Right forelimb (tissue), 1 donor: ENCODE measurements around the gene RNASE12.
"Not testable (repeated sequence)": the region's sequence is repeated elsewhere in the genome, so short reads cannot be mapped to it uniquely, and the experiment has no call there.

ENCODE experiments used
- DNase-seq: peaks from one replicate; pipeline ENCODE4 v3.0.0-alpha.2; 2018

Gene RNASE12

DNA sequence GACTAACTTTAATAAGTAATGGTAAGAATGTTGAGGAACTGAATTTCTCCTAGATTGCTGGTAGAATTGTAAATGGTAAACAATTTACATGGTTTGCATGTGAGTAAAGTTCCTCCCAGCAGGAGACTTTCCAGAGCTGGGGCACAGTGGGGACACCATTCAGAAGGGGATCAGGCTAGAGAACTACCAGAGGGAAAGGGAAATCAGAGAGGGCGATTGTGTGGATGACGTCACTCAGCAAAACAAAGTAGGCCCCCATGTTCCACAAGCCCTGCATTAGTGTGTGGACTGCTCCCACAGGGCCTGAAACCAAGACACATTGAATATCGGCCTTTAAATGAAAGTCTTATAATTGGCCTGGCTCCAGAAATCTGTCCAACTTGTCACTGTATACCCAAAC lies 12.9 kb downstream of the RNASE12 start:
- no peak for DNase-seq

DNA sequence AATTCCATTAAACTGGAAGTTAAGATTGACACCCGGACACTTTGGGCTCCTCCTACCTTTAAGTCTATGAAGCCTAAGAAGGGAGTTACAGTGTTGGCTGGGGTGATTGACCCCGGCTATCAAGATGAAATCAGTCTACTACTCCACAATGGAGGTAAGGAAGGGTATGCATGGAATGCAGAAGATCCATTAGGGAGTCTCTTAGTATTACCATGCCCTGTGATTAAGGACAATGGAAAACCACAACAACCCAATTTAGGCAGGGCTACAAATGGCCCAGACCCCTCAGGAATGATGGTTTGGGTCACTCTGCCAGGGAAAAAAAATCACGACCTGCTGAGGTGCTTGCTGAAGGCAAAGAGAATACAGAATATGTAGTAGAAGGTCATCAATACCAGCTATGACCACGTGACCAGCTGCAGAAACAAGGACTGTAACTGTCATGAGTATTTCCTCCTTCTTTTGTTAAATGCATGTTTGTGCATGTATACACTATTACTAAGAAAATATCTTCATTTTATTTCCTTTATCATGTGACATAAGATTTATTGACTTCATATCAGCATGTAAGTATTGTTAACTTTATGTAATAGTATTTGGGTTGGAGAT lies 18.7 kb downstream of the RNASE12 start:
- not testable (repeated sequence) for DNase-seq

DNA sequence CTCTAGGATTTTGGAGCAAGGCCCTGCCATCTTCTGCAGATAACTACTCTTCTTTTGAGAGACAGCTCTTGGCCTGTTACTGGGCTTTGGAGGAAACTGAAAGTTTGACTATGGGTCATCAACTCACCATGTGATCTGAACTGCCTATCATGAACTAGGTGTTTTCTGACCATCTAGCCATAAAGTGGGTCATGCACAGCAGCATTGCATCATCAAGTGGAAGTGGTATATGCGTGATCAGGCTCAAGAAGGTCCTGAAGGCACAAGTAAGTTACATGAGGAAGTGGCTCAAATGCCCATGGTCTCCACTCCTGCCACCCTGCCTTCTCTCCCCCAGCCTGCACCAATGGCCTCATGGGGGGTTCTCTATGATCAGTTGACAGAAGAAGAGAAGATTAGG lies 20.5 kb downstream of the RNASE12 start:
- DNase-seq, result not testable (repeated sequence)

DNA sequence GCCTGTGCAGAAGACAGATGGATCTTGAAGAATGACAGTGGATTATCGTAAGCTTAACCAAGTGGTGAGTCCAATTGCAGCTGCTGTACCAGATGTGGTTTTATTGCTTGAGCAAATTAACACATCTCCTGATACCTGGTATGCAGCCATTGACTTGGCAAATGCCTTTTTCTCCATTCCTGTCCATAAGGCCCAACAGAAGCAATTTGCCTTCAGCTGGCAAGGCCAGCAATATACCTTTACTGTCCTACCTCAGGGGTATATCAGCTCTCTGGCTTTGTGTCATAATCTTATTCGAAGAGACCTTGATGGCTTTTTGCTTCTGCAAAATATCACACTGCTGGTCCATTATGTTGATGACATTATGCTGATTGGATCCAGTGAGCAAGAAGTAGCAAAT lies 21.3 kb downstream of the RNASE12 start:
- not testable (repeated sequence) for DNase-seq

DNA sequence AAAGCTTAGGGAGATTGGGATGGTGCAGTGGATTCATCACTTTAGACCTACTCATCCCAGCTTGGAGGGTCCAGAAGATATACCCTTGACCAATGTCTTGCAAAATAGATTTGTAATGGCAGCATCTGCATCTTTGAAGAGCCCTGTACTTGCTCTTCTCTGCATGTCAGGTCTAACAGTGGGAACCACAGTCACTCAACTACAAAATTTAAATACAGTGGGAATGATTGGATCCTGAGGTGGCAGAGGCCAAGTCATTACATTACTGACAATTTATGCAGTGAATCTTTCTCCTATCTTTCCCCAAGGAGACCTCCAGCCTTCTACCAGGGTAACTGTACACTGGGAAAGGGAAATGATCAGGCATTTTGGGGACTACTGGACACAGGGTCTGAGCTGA lies 22.1 kb downstream of the RNASE12 start:
- DNase-seq, result no peak

DNA sequence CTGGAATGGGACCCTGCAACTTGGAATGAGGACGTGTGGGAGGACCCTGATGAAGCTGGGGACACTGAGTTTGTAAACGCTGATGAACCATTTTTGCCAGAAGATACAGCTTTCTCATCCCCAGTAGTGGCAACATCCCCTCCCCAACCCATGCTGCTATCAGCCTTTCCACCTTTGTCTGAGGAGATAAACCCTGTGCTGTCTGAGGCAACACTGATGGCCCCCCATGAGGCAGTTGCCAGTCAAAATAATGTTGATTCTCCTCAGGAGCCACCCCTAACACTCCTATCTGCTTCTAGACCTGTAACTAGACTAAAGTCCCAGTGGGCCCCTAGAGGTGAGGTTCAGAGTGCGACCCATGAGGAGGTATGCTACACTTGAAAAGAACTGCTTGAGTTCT lies 22.8 kb downstream of the RNASE12 start:
- DNase-seq, result no peak

DNA sequence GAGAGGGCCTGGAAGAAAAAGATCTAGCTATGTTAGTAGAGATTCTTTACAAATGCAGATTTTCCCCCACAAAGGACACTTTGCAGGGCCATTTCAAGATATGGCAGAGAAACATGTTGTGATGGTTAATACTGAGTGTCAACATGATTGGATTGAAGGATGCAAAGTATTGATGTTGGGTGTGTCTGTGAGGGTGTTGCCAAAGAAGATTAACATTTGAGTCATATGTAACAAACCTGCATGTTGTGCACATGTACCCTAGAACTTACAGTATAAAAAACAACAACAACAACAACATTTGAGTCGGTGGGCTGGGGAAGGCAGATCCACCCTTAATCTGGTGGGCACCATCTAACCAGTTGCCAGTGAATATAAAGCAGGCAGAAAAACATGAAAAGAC lies 24.0 kb downstream of the RNASE12 start:
- not testable (repeated sequence) for DNase-seq

DNA sequence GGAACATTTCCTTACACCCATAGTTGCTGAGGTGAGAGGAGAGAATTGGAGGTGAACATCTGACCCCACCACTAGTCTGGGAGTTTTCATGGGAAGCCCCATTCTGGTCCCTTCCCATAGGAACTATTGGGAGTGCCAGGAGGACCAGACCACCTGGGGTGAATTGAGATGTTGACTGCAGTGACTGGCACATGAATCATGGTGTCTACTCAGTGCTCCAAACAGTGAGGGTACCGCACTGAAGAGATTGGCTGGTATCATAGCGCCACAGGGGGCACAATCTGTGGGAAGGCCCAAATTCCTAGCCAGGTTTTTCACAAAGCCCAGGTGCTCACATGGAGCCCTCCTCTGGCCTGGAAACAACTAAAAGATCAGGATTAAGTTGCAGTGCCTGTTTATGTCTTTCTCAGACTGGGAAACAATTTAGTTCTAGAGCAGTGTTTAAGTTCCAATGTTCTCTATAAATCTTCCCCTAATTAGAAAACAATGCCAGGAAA lies 26.6 kb downstream of the RNASE12 start:
- DNase-seq, result no peak

DNA sequence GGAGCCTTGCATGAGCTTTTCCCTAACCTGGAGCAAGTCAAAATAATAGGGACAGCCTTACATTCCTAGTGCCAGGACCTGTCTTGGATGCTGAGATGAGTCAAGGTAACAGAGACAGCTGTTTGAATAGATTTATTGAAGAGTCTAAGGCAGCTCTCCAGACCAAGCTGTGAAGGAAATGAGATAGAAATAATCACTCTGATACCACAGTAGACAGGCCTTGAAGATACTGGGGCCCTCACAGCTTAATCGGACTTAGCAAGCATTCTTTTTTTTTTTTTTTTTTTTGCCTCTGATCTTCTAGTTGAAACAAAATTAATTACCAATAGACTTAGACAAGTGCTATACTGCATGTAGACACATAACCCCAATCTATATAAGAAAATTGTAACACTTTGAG lies 27.2 kb downstream of the RNASE12 start:
- DNase-seq, result no peak

DNA sequence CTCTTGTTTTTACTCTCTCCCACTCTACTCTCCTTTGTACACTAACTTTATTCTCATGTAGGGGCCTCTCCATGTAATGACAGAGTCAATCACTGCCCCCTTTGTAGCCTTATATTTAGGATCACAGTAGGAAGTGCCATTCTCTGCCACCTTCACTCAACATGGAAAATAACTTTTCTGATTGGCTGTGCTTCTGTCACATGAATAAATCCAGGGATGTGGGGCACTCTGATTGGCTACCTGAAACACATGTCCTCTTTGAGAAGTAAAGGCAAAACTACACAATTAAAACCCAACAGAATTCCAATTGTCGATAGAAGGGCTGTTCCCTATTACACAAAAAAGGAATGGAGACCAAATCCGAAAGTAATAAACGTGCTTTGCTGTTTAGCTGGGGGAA lies 30.2 kb downstream of the RNASE12 start, which contains the start of gene RNASE9:
TSS of gene RNASE9 (minus strand) at position 87 of the 400 bp plus-strand sequence.
- no peak for DNase-seq

DNA sequence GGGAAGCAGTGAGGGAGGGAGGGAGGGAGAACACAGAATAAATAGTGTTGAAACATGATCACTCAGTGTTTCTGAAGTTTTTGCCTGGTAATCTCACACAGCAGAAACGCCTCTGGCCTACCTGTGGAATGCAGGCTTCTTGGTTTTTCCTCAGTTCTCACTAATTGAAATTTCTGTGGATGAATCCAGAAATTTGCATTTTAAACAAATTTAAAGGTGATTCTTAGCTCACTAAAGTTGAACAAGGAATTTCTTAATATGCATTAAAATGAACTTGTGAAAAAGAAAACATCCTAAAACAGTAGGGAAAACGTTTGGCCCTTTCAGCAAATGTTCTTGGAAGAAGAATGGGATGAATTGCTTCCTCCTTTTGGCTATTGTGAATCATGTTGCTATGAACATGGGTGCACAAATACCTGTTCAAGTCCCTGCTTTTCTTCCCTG lies 31.7 kb downstream of the RNASE12 start:
- no peak for DNase-seq

DNA sequence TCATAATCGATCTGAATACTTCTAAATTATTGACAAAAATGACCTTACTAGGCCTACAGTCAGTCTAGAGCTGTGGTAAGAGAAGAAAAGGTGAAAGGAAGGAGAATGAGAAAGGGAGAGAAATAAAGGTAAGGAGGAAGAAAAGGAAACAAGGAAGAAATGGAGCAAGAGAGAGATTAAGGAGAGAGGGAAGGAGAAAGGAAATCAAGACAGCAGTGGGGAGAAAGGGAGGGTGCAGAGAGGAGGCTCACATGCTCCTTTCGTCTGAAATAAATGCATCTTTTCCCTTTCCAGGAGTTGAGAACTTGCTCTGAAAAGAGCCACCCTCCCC lies 34.0 kb downstream of the RNASE12 start:
- DNase-seq, result no peak

DNA sequence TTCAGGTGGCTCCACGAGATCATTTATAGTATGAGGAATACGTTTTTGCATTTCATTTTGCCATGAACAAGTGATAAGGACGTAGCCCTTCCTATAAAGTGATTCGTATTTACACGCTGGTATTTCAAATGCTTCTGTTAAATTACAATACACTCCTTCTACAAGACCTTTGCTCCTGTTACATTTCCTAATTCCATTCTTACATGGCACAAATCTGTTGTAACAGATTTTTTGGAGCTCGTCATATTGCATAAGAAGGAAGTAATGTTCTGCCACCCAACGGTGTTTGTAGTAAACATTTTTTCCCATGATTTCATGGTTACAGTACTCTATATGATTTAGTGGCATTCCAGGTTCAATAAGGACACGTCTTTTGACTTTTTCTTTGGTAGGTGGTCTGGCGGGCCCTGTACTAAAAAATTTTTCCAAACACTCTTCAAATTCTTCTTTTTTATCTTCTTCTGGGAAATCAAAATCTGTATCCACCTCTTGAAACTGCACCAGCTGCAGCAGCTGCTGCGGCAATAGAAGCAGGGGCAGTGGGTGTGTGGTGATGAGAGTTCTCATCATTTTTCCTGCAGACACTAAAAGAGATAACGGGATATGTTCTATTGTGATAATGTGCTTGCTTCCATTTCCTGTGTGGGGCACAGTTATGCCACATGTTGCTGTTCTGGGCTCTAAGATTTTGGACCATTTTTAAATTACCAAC lies 34.5 kb downstream of the RNASE12 start:
- no peak for DNase-seq

DNA sequence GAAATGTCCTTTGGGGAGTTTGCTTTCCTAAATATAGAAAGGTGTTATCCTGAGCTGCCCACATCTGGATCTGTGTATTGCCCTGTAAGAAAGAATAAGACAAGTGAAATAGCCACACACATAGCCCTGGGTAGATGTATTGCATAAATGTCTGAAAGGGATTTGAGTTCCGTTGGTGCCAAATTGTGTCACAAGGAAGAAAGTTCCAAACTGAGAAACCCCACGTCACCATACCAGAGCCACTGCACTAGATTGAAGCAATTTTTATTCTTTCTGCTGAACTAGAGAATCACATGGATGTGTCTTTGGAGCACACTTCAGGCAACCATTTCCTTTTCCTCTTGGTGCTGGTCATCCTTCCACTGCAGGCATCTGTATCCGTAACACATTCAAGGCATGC lies 35.3 kb downstream of the RNASE12 start:
- no peak for DNase-seq

DNA sequence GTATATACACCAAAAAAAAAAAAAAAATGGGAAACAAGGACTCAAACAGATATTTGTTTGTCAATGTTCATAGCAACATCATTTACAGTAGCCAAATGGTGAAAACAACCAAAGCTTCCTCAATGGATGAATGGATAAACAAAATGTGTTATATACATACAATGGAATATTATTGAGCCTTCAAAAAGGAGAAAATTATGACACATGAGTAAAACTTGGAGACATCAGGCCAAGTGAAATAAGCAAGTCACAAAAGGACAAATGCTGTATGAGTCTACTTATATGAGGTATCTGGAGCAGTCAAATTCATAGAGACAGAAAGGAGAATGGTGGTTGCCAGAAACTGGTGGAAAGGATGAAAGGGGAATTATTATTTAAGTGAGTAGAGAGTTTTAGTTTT lies 38.2 kb downstream of the RNASE12 start:
- no peak for DNase-seq

DNA sequence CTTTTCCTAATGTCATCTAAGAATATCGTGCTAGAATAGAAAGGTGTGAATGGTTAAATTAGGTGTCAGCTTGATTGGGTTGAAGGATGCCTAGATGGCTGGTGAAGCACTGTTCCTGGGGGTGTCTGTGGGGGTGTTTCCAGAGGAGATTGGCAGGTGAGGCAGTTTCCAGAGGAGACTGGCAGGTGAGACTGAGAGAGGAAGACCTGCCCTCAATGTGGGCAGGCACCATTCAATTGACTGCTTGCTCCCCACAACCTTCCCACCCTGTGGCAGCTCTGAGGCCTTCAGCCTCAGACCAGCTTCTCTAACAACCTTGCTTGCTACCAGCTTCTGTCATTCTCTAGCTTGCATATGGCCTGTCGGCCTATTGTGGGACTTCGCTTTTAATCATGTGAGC lies 39.6 kb downstream of the RNASE12 start:
- DNase-seq, result no peak

DNA sequence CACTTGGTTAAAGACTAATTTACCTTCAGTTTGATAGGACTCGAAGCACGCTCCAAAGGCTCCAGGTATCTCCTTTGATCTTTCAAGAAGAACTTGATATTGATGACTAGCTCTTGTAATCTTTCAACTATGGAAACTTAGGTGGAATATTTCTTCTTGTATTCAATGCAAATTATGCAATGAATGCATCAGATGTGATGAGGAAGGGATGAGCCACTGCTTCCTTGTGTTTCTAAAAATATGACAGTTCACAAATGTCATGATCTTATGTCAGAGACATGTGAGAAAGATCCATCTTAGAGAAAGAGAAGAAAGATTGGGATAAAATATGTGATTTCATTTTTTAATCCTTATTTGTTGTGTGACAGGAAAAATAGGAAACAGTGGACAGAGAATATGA lies 40.2 kb downstream of the RNASE12 start:
- no peak for DNase-seq

DNA sequence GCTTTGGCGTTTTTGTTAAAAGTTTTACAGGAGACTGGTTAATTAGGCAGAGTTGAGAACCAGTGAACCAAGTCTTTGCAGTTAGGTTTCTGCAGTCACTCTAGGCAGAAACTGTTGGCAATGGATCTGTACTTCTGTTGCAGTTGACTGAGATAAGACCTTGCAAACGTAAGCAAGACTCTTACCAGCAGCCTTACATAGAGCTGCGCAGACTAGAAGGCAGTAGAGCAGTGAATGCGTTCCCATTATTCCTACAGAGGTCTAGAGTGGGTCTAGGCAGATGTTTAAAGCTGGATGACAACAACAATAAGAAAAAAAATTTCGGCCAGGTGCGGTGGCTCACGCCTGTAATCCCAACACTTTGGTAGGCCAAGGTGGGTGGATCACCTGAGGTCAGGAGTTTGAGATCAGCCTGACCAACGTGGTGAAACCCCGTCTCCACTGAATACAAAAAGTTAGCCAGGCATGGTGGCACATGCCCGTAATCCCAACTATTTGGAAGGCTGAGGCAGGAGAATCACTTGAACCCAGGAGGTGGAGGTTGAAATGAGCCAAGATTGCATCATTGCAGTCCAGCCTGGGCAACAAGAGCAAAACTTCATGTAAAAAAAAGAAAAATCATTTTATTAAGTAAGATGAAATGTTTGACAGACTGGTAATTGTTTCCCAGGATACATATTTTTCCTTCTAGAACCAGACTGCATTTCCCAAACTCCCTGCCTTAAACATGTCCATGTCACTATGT lies 42.6 kb downstream of the RNASE12 start:
- DNase-seq, result no peak

DNA sequence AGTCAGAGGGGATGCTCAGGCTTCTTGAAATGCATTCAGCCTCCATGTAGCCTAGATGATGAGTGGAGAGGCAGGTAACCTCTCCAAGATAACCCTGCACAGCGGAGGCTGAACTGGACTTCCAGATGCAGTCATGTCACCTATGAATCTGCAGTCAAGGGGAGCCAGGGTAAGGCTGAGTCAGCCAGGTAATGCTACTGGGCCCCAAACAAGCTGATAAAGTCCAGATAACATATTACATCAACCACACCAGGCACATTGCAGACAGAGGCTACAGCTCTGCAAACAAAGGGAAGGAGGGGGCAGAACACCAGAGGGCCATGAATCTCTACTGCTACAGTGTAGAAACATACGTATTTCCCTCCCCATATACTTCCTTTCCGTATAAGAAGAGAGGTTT lies 44.3 kb downstream of the RNASE12 start:
- DNase-seq, result no peak
